Breast epithelium (tissue), 3 donors: Measurements from ENCODE around the gene EMC6.

Experiments
- CTCF ChIP-seq, 3 donors: fragments of 450-650 bp; IDR thresholded peaks; one replicate each; pipeline ENCODE4 v1.5.1; 2016 to 2017; ENCODE audit warnings: antibody characterized with exemption in 3 of 3, mild to moderate bottlenecking in 3 of 3, moderate library complexity in 3 of 3
- POLR2A ChIP-seq: fragments of 450-650 bp; IDR thresholded peaks from one replicate; pipeline ENCODE4 v1.6.1; 2016; ENCODE audit warnings: antibody characterized with exemption, mild to moderate bottlenecking, moderate library complexity
- POLR2AphosphoS5 ChIP-seq, 3 donors: sonication (generic); formaldehyde crosslinking; IDR thresholded peaks; one replicate each; pipeline ENCODE4 v1.6.1; 2017; ENCODE audit warnings: antibody characterized with exemption in 3 of 3

- TF ChIP-seq POLR2AphosphoS5 (IDR thresholded peaks at IDR 0.05) (no peak), CTCF (IDR thresholded peaks at IDR 0.05) (no peak), POLR2A (no peak)
These were observed 21.4 kb upstream of the EMC6 start for GRCh38 chr17:3647251-3647650.
